Measurements from ENCODE around the gene TMF1.

DNA sequence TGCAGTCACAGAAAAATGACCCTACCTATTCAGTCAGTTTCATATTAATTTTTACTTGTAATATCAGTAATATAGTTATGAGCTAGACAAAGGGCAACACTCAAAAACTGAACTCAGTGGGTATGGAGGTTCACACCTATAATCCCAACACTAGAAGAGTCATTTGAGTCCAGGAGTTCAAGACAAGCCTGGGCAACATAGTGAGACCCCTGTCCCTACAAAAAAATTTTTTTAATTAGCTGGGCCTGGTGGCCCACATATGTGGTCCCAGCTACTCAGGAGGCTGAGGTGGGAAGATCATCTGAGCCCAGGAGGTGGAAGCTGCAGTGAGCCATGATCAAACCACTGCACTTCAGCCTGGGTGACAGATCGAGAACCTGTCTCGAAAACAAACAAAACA is 3.1 kb downstream of the TMF1 start:
- no peak for TF ChIP-seq CTCF (IDR thresholded peaks at IDR 0.05)
- no peak for TF ChIP-seq POLR2A (IDR thresholded peaks at IDR 0.05)

All from adrenal gland (tissue), 5 donors.